Parathyroid adenoma (tissue), 2 donors: ENCODE results near the gene GCK.
"Not testable (repeated sequence)": the region's sequence is repeated elsewhere in the genome, so short reads cannot be mapped to it uniquely, and the experiment has no call there.

Source experiments
- H2AFZ ChIP-seq: fragments of 300-600 bp; sonication (generic); one replicate; pipeline ENCODE4 v1.7.0; 2017; ENCODE audit warnings: antibody characterized with exemption, mild to moderate bottlenecking
- H3K27ac ChIP-seq: fragments of 300-600 bp; sonication (generic); one replicate; pipeline ENCODE4 v1.7.0; 2017
- H3K27me3 ChIP-seq: fragments of 300-600 bp; sonication (generic); one replicate; pipeline ENCODE4 v1.7.0; 2017; ENCODE audit warnings: low read length; ENCODE audit not compliant: control insufficient read depth, insufficient read depth
- H3K36me3 ChIP-seq: fragments of 300-600 bp; sonication (generic); one replicate; pipeline ENCODE4 v1.7.0; 2017; ENCODE audit warnings: low read length; ENCODE audit not compliant: control insufficient read depth, insufficient read depth
- H3K4me1 ChIP-seq: fragments of 300-600 bp; sonication (generic); one replicate; pipeline ENCODE4 v1.7.0; 2017; ENCODE audit warnings: control low read depth
- H3K4me2 ChIP-seq: fragments of 300-600 bp; sonication (generic); one replicate; pipeline ENCODE4 v1.7.0; 2017; ENCODE audit warnings: low read length
- H3K4me3 ChIP-seq: fragments of 300-600 bp; sonication (generic); one replicate; pipeline ENCODE4 v1.7.0; 2017; ENCODE audit warnings: low read depth, low read length
- H3K79me2 ChIP-seq: fragments of 300-600 bp; sonication (generic); one replicate; pipeline ENCODE4 v1.7.0; 2017; ENCODE audit warnings: control low read depth
- H3K9ac ChIP-seq: fragments of 300-600 bp; sonication (generic); one replicate; pipeline ENCODE4 v1.7.0; 2017; ENCODE audit warnings: mild to moderate bottlenecking
- H3K9me3 ChIP-seq: fragments of 300-600 bp; sonication (generic); one replicate; pipeline ENCODE4 v1.7.0; 2017; ENCODE audit warnings: low read length; ENCODE audit not compliant: control insufficient read depth
- CTCF ChIP-seq: fragments of 300-600 bp; sonication (generic); IDR thresholded peaks from one replicate; pipeline ENCODE4 v1.7.0; 2017; ENCODE audit warnings: antibody characterized with exemption, mild to moderate bottlenecking
- donor health status: primary hyperparathyroidism.

Gene GCK

GRCh38 chr7:44127161-44127560 lies 62.1 kb downstream of the GCK start:
- no peak overlapping the region for H3K4me3 ChIP-seq
- H3K9ac ChIP-seq = no peak overlapping the region
- no peaks in the 10 kb centered on the region for H3K27me3 ChIP-seq
- peaks cover 17% of the 10 kb centered on the region for H3K4me1 ChIP-seq
- H3K36me3 ChIP-seq = no peaks in the 10 kb centered on the region
- H3K9me3 ChIP-seq = no peaks in the 10 kb centered on the region
- TF ChIP-seq CTCF = no peak
- H2AFZ ChIP-seq = no peak overlapping the region
- no peaks in the 10 kb centered on the region for H3K79me2 ChIP-seq
- no peak overlapping the region for H3K27ac ChIP-seq
- H3K4me2 ChIP-seq = no peak overlapping the region

GRCh38 chr7:44126574-44126973 lies 62.7 kb downstream of the GCK start:
- not testable (repeated sequence) for H2AFZ ChIP-seq, H3K4me3 ChIP-seq, H3K9me3 ChIP-seq, H3K36me3 ChIP-seq, H3K79me2 ChIP-seq, H3K27ac ChIP-seq, H3K27me3 ChIP-seq, H3K4me2 ChIP-seq, H3K9ac ChIP-seq
- H3K4me1 ChIP-seq = peaks cover 11% of the 10 kb centered on the region

- no peak overlapping the region for H3K4me3 ChIP-seq
- H3K79me2 ChIP-seq = peaks cover 7% of the 10 kb centered on the region
Observed at GRCh38 chr7:44124822-44125202, 64.4 kb downstream of the GCK start.

GRCh38 chr7:44123190-44124003 lies 65.8 kb downstream of the GCK start, which contains the start of gene POLD2:
Gene POLD2 (minus strand): TSS chr7:44123548. CDS start chr7:44122053, 1,495 bp downstream.
- H3K4me1 ChIP-seq = peaks cover 5% of the 10 kb centered on the region
- peak within 1 kb of the TSS; percentile 42 for H3K9ac ChIP-seq

More at GRCh38 chr7:44124822-44125202, 64.4 kb downstream of the GCK start:
- no peak overlapping the region for H3K27ac ChIP-seq
- H3K4me1 ChIP-seq = peaks cover 5% of the 10 kb centered on the region
- no peaks in the 10 kb centered on the region for H3K27me3 ChIP-seq
- no peak for TF ChIP-seq CTCF
- no peak overlapping the region for H2AFZ ChIP-seq
- no peaks in the 10 kb centered on the region for H3K9me3 ChIP-seq
- H3K4me2 ChIP-seq = no peak overlapping the region
- H3K9ac ChIP-seq = no peak overlapping the region
- H3K36me3 ChIP-seq = no peaks in the 10 kb centered on the region

GRCh38 chr7:44122529-44122928 lies 66.7 kb downstream of the GCK start:
- Histone ChIP-seq H3K27ac (no peak overlapping the region), H3K4me1 (peaks cover 5% of the 10 kb centered on the region), H3K4me3 (peak overlapping the region; percentile 75), H3K4me2 (peak overlapping the region; percentile 62), H3K27me3 (no peaks in the 10 kb centered on the region), H3K36me3 (no peaks in the 10 kb centered on the region), H2AFZ (no peak overlapping the region), H3K9me3 (no peaks in the 10 kb centered on the region), H3K79me2 (peaks cover 7% of the 10 kb centered on the region), H3K9ac (no peak overlapping the region)
- TF ChIP-seq CTCF = no peak

More at GRCh38 chr7:44123190-44124003, 65.8 kb downstream of the GCK start, which contains the start of gene POLD2:
- Histone ChIP-seq H3K36me3 (no peaks in the 10 kb centered on the region), H3K79me2 (peaks cover 7% of the 10 kb centered on the region), H3K27ac (peak within 1 kb of the TSS; percentile 63), H3K4me2 (peak within 1 kb of the TSS; percentile 97), H3K27me3 (no peaks in the 10 kb centered on the region), H3K9me3 (no peaks in the 10 kb centered on the region), H3K4me3 (peak within 1 kb of the TSS; percentile 75), H2AFZ (peak within 1 kb of the TSS; percentile 98)
- TF ChIP-seq CTCF = no peak
